Left cardiac atrium (tissue), 4 donors: ENCODE results near the gene LASP1. TPM values are rescaled to one million over a fixed set of nuclear protein-coding genes. Genes with fewer than 3 reads are reported as not detected.
"Not testable (repeated sequence)": the region's sequence is repeated elsewhere in the genome, so short reads cannot be mapped to it uniquely, and the experiment has no call there.

Experiments used
- ATAC-seq, 2 donors: fragments of 200-7000 bp; cut with Tn5 transposase; one replicate each; pipeline ENCODE4 v1.9.1; 2020; ENCODE audit warnings: mild to moderate bottlenecking in 2 of 2, moderate library complexity in 2 of 2
- DNase-seq: peaks from one replicate; pipeline ENCODE4 v3.0.0-alpha.2; 2020
- intact Hi-C, 2 donors: fragments of 100-400 bp; cut with DNase I; formaldehyde crosslinking; loops; one replicate each; pipeline versions ENCODE4 v1.14.1 to v1.15.1; 2022 to 2023
- total RNA-seq, 2 donors: library from RNA; stranded (reverse); fragmentation: NEBNext Ultra II Directional; extraction: Animal tissue kit (Norgen Biotek cat#: 25700); gene quantifications; one replicate each; pipeline ENCODE4 v1.2.1, GENCODE V29; 2021
- donor health status: DM: no; HTN: yes; CAD: no.
- donor health status: DM: no; HTN: yes; CAD: no; lungs with severe emphysema.
- donor health status: DM: yes; HTN: yes; CAD: no.
- donor health status: Dilated cardiomyopathy.

Gene LASP1
- total RNA-seq, 2 donors from 2014 or later = 51.8 to 55.0 TPM

- DNase-seq (no peak), ATAC-seq (no peak)
- intact Hi-C loops = no loop called here
Measured at GRCh38 chr17:38918916-38919315, 49.1 kb downstream of the LASP1 start.

- no peak for DNase-seq
- ATAC-seq = no peak
- intact Hi-C loops = loop anchor here in 1 of 2 donors (5.0 kb wide), 1 partner anchor 52 kb away; no protein-coding TSS in a partner anchor
Measured at GRCh38 chr17:38919316-38920078, 49.6 kb downstream of the LASP1 start.

- peak; percentile 9 to 11 for ATAC-seq
- no peak for DNase-seq
- intact Hi-C loops = loop anchor here in 1 of 2 donors (5.0 kb wide), 1 partner anchor 53 kb away; no protein-coding TSS in a partner anchor
Measured at GRCh38 chr17:38920374-38921291, 50.8 kb downstream of the LASP1 start.

GRCh38 chr17:38921756-38922411 lies 52.0 kb downstream of the LASP1 start:
- intact Hi-C loops = loop anchor here in 1 of 2 donors (5.0 kb wide), 1 partner anchor 55 kb away; no protein-coding TSS in a partner anchor
- DNase-seq = no peak
- ATAC-seq = no peak

GRCh38 chr17:38922538-38923297 lies 52.9 kb downstream of the LASP1 start:
- DNase-seq = peak; percentile 83
- ATAC-seq = peak; percentile 45 to 56
- intact Hi-C loops = loop anchor here in 1 of 2 donors (5.0 kb wide), 1 partner anchor 55 kb away; no protein-coding TSS in a partner anchor

- intact Hi-C loops = no loop called here
- ATAC-seq (peak; percentile 46 to 66), DNase-seq (peak; percentile 65)
Measured at GRCh38 chr17:38925263-38925995, 55.6 kb downstream of the LASP1 start, which contains the start of gene LASP1NB. Gene LASP1NB, plus strand, starts transcription at chr17:38925614.

GRCh38 chr17:38926293-38927070 lies 56.6 kb downstream of the LASP1 start:
- ATAC-seq (peak in 1 of 2 donors; percentile 5), DNase-seq (no peak)
- intact Hi-C loops = no loop called here

- intact Hi-C loops, DNase-seq, ATAC-seq: not testable (repeated sequence)
Measured at GRCh38 chr17:38930782-38931181, 60.9 kb downstream of the LASP1 start.

- ATAC-seq, DNase-seq, intact Hi-C loops: not testable (repeated sequence)
Measured at GRCh38 chr17:38933962-38934361, 64.1 kb downstream of the LASP1 start.

GRCh38 chr17:38939987-38940386 lies 70.1 kb downstream of the LASP1 start:
- DNase-seq (no peak), ATAC-seq (peak in 1 of 2 donors; percentile 31)
- intact Hi-C loops = no loop called here

- ATAC-seq (no peak), DNase-seq (no peak)
- intact Hi-C loops = no loop called here
Measured at GRCh38 chr17:38940404-38940803, 70.5 kb downstream of the LASP1 start.

GRCh38 chr17:38942696-38943334 lies 73.0 kb downstream of the LASP1 start:
- intact Hi-C loops = no loop called here
- DNase-seq (no peak), ATAC-seq (no peak)

- ATAC-seq (no peak), DNase-seq (no peak)
- intact Hi-C loops = no loop called here
Measured at GRCh38 chr17:38943607-38944006, 73.7 kb downstream of the LASP1 start.

GRCh38 chr17:38947189-38947588 lies 77.3 kb downstream of the LASP1 start:
- ATAC-seq = no peak
- DNase-seq = no peak
- intact Hi-C loops = no loop called here

- intact Hi-C loops, ATAC-seq, DNase-seq: not testable (repeated sequence)
Measured at GRCh38 chr17:38953800-38954199, 83.9 kb downstream of the LASP1 start.

- intact Hi-C loops = no loop called here
- DNase-seq (no peak), ATAC-seq (no peak)
Measured at GRCh38 chr17:38958326-38958725, 88.5 kb downstream of the LASP1 start.

- intact Hi-C loops = no loop called here
- DNase-seq (no peak), ATAC-seq (no peak)
Measured at GRCh38 chr17:38958756-38959155, 88.9 kb downstream of the LASP1 start.
